ENCODE results near the gene KRT36.

Gene KRT36

DNA sequence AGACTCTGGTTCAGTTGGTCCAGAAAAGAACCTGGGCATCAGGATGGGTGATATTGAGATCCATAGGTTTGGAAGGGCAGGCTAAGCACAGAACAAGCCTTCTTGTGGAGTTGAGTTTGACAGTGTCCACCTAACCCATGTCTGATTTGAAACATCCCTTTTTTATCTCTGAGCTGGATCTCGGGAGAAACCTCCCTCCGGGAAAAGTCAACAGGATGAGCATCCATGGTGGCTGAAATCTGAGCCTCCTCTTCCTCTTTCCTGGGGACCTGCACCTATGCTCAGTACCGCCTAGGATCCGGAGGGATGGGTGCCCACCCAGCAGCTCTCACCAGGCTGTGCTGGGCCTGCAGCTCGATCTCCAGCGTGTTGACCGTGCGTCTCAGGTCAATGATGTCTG, 26.0 kb downstream of the KRT36 start:
- no peaks in the 10 kb centered on the region for H3K36me3 Mint-ChIP-seq (ENCODE audit: low read depth)
- H3K27ac Mint-ChIP-seq = no peak overlapping the region
- no peaks in the 10 kb centered on the region for H3K4me1 Mint-ChIP-seq (ENCODE audit: low read depth)
- H3K27me3 Mint-ChIP-seq = peaks cover 9% of the 10 kb centered on the region
- H3K4me3 Mint-ChIP-seq = no peak overlapping the region
- intact Hi-C loops (cut with micrococcal nuclease) = no loop called here
- no peaks in the 10 kb centered on the region for H3K9me3 Mint-ChIP-seq

DNA sequence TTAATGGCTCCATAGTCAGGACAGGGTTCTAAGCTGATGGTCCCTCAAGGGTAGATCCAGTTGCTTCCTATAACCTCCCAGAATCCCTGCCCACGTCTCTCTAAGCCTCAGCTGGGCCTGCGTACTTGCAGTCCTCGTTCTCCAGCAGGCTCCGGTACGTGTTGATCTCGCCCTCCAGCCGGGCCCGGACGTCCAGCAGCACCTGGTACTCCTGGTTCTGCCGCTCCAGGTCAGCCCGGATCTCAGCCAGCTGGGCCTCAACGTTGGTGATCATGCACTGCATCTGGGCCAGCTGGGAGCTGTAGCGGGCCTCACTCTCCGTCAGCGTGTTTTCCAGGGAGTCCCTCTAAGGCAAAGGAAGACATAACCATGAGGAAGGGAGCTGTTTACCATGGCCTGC, 27.0 kb downstream of the KRT36 start:
- Mint-ChIP-seq H3K9me3 (no peaks in the 10 kb centered on the region), H3K4me3 (no peak overlapping the region), H3K36me3 (ENCODE audit: low read depth) (no peaks in the 10 kb centered on the region), H3K4me1 (ENCODE audit: low read depth) (no peaks in the 10 kb centered on the region), H3K27ac (no peak overlapping the region), H3K27me3 (peaks cover 5% of the 10 kb centered on the region)
- intact Hi-C loops (cut with micrococcal nuclease) = no loop called here

DNA sequence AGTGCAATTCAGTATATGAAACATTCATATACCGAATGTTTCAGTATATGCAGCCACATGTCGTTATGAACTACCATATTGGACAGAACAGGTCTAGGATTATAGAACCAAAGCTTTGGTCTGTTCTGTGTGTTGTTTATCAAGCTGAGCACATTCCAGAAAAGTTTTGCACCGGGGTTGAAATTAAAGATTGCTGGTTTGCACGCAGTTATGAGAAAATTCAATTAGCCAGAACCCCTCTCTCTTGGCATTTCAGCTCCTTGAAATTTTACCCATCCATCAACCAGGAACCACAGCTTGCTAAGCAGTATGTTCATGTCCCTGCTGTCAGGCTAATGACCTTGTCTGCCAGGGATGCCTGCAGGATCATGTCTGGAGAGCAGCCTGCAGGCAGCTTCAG, 32.0 kb downstream of the KRT36 start:
- no peak overlapping the region for H3K27ac Mint-ChIP-seq
- intact Hi-C loops (cut with micrococcal nuclease) = no loop called here
- H3K9me3 Mint-ChIP-seq = no peaks in the 10 kb centered on the region
- H3K27me3 Mint-ChIP-seq = peaks cover 14% of the 10 kb centered on the region
- no peaks in the 10 kb centered on the region for H3K4me1 Mint-ChIP-seq (ENCODE audit: low read depth)
- no peaks in the 10 kb centered on the region for H3K36me3 Mint-ChIP-seq (ENCODE audit: low read depth)
- H3K4me3 Mint-ChIP-seq = no peak overlapping the region

DNA sequence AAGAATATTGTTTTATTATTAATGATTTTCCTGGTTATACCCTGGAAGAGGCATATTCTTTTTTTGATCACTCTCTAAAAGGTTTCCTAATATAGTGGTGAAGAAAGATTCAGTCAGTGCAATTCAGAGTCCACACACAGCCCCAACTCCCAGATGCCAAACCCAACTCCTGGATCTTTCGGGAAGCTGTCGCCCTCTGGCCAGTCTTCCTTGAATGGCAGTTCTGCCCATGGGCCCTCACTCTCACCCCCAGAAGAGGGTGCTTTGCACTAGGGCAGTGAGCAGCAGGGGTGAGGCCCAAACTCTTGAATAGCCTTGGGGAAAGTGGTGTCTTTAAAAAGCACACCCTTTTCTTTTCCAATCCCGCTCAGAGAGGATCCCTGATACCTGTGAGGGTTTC, 33.5 kb downstream of the KRT36 start:
- Mint-ChIP-seq H3K4me3 (no peak overlapping the region), H3K4me1 (ENCODE audit: low read depth) (peaks cover 6% of the 10 kb centered on the region), H3K9me3 (no peaks in the 10 kb centered on the region), H3K27me3 (peaks cover 18% of the 10 kb centered on the region), H3K27ac (no peak overlapping the region), H3K36me3 (ENCODE audit: low read depth) (no peaks in the 10 kb centered on the region)
- intact Hi-C loops (cut with micrococcal nuclease) = no loop called here

DNA sequence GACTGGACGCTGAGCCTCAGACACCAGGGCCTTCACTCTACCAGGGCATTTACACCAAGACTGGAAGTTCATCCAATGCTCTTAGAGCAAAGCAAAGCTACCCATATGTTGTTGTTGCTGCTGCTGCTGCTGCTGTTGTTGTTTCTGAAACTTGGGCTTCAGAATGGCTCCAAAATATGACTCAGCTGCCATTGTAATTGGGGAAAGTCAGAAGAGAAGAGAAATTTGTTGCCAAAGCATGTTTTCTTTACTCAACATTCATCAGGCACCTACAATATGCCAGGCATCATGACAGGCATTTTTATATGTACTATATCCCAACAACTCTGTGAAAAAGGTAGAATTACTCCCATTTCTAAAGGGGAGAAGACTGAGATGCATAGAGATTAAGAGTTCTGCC, 34.5 kb downstream of the KRT36 start:
- intact Hi-C loops (cut with micrococcal nuclease) = no loop called here
- H3K4me1 Mint-ChIP-seq (ENCODE audit: low read depth) = peaks cover 6% of the 10 kb centered on the region
- H3K9me3 Mint-ChIP-seq = no peaks in the 10 kb centered on the region
- H3K27me3 Mint-ChIP-seq = peaks cover 21% of the 10 kb centered on the region
- H3K36me3 Mint-ChIP-seq (ENCODE audit: low read depth) = no peaks in the 10 kb centered on the region
- no peak overlapping the region for H3K27ac Mint-ChIP-seq
- H3K4me3 Mint-ChIP-seq = no peak overlapping the region

DNA sequence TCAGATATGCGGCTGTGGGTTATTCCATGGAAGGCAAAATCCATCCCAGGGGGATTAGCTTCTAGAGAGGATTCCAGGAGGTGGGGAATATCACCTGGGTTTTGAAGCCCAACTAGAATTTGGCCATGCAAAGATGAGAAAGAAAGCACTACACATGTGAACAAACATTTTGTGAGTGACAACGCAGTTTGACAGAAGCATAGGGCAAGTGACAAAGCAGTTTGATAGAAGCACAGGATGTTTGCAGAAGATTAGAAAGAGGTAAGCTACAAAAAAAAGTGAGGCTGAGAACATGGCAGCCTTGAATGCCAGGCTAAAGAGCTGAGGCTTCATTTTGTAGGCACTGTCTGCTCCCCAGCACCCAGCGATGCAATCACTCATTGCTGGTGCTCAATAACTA, 36.6 kb downstream of the KRT36 start:
- H3K27ac Mint-ChIP-seq = no peak overlapping the region

DNA sequence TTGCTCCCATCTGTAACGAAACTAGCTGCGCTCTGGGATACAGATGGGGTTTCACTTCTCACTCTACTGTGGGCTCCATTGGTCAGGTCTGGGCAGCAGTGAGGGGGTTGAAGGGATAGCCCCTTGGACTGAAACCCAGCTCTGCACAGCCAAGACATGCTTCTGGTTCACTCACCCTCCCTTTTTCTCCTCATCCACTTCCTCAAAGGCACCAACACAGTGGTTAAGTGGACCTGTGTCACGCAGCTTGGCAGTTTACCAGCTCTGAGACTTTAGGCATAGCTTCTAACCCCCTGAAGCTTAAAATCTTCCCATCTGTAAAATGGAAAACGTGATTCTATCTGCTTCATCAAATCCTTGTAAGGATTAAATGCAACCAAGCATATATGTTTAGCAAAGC, 37.4 kb downstream of the KRT36 start:
- peaks cover 6% of the 10 kb centered on the region for H3K4me1 Mint-ChIP-seq (ENCODE audit: low read depth)
- H3K4me3 Mint-ChIP-seq = no peak overlapping the region
- intact Hi-C loops (cut with micrococcal nuclease) = no loop called here
- no peak overlapping the region for H3K27ac Mint-ChIP-seq
- no peaks in the 10 kb centered on the region for H3K9me3 Mint-ChIP-seq
- peaks cover 22% of the 10 kb centered on the region for H3K27me3 Mint-ChIP-seq
- no peaks in the 10 kb centered on the region for H3K36me3 Mint-ChIP-seq (ENCODE audit: low read depth)

More for the DNA sequence above, 36.6 kb downstream of the KRT36 start:
- H3K4me1 Mint-ChIP-seq (ENCODE audit: low read depth) = peaks cover 6% of the 10 kb centered on the region
- no peaks in the 10 kb centered on the region for H3K36me3 Mint-ChIP-seq (ENCODE audit: low read depth)
- peaks cover 22% of the 10 kb centered on the region for H3K27me3 Mint-ChIP-seq
- intact Hi-C loops (cut with micrococcal nuclease) = no loop called here
- H3K9me3 Mint-ChIP-seq = no peaks in the 10 kb centered on the region
- no peak overlapping the region for H3K4me3 Mint-ChIP-seq

DNA sequence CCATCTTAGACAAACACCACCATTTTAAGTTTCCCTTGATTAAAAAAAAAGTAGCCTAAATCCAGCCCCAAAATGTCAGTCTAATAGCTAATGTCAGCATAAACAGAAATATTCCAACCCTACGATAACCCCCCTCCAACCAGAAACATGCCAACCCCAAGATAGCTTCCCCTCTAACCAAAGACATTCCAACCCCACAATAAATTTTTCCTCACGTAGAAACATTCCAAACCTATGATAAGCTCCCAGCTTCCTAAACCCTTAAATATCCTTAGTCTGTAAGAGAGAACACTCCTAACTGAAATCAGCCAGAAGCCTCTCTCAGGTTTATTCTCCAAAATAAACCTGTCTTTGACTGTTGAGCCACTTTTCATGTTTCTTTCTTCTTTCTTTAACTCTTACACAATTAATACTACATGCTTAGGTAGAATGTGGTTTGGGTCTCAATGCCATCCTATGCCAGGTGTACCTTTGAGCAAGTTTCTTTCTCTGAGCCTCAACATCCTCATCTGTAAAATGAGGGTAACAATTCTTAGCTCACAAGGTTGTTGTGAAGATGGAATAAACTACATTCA, 38.5 kb downstream of the KRT36 start:
- intact Hi-C loops (cut with micrococcal nuclease) = no loop called here
- Mint-ChIP-seq H3K4me1 (ENCODE audit: low read depth) (peaks cover 6% of the 10 kb centered on the region), H3K36me3 (ENCODE audit: low read depth) (no peaks in the 10 kb centered on the region), H3K27me3 (peaks cover 22% of the 10 kb centered on the region), H3K4me3 (no peak overlapping the region), H3K9me3 (no peaks in the 10 kb centered on the region), H3K27ac (no peak overlapping the region)

DNA sequence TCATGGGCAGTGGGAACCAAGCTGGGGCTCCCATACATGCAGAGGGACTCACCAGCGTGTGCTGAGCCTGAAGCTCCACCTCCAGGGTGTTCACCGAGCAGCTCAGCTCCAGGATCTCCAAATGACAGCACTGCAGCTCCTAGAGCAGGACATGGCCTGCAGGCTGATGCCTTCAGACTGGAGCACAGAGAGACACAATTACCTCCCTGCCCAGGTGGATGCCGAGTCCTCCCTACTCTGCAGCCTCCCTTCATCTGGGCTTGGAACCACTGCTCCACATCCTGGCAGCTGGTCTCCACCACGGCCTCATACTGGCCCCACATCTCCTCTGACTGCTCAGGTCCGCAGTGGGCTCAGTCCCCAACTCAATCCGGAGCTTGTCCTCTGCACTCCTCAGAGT, 40.7 kb downstream of the KRT36 start:
- Mint-ChIP-seq H3K27ac (no peak overlapping the region), H3K27me3 (peaks cover 29% of the 10 kb centered on the region), H3K9me3 (no peaks in the 10 kb centered on the region), H3K36me3 (ENCODE audit: low read depth) (no peaks in the 10 kb centered on the region), H3K4me1 (ENCODE audit: low read depth) (peaks cover 6% of the 10 kb centered on the region), H3K4me3 (no peak overlapping the region)
- intact Hi-C loops (cut with micrococcal nuclease) = no loop called here

DNA sequence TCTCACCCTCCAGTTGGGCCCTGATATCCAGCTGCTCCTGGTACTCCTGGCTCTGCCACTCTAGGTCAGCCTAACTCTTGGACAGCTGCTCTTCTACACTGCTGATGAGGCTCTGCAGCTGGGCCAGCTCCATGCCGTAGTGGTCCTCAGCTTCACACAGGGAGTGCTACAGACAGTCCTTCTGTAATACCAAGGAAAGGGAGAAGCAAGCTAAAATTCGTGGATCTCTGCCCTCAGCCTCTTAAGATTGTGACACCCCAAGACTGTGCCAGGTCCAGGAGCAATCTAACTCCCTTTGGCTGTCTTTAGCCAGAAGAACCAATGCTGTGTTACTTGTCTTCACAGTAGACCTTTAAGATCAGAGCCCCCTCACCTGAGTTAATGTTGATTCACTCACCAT, 41.2 kb downstream of the KRT36 start:
- intact Hi-C loops (cut with micrococcal nuclease) = no loop called here
- Mint-ChIP-seq H3K36me3 (ENCODE audit: low read depth) (no peaks in the 10 kb centered on the region), H3K9me3 (no peaks in the 10 kb centered on the region), H3K27ac (no peak overlapping the region), H3K4me1 (ENCODE audit: low read depth) (peaks cover 6% of the 10 kb centered on the region), H3K27me3 (peaks cover 28% of the 10 kb centered on the region), H3K4me3 (no peak overlapping the region)

DNA sequence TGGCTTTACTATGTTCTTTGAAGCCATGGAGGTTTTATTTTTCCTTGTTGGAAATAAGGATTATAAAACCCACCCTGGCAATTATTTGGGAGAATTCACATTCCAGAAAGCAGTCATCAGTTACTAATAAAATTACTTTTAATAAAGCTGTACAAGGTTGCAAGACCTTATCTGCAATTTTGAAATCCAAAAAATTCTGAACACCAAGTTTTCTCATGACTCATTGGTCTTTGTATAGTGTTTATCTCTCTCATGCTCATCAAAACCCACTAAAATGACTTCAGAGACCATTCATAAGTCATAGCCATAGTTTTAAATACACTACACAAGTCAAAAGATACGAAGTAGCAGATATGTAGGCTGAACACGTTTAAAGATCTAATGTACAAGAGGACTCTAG, 42.9 kb downstream of the KRT36 start:
- Mint-ChIP-seq H3K4me3 (no peak overlapping the region), H3K9me3 (no peaks in the 10 kb centered on the region), H3K4me1 (ENCODE audit: low read depth) (no peaks in the 10 kb centered on the region), H3K27me3 (peaks cover 28% of the 10 kb centered on the region), H3K36me3 (ENCODE audit: low read depth) (no peaks in the 10 kb centered on the region), H3K27ac (no peak overlapping the region)
- intact Hi-C loops (cut with micrococcal nuclease) = no loop called here

DNA sequence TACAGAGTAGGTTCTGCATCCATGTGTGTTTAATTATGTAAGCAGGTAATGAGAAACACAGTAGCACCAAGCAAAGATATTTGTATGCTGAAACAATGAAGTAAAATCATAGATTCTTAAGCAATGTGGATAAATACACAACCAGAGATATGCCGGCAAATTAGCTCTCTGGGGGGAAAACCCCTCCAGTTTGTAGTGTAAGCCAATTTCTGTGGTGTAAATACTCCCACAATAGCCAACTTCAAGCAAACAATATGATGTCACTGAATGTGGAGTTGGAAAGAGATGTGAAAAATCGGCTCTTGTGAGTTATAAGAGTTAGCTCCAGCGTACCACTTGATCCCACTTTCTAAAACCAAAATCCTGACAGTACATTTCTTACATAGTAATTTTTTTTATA, 45.1 kb downstream of the KRT36 start:
- Mint-ChIP-seq H3K27ac (no peak overlapping the region), H3K9me3 (no peaks in the 10 kb centered on the region), H3K4me1 (ENCODE audit: low read depth) (no peaks in the 10 kb centered on the region), H3K4me3 (no peak overlapping the region), H3K36me3 (ENCODE audit: low read depth) (no peaks in the 10 kb centered on the region), H3K27me3 (peaks cover 30% of the 10 kb centered on the region)
- intact Hi-C loops (cut with micrococcal nuclease) = no loop called here

DNA sequence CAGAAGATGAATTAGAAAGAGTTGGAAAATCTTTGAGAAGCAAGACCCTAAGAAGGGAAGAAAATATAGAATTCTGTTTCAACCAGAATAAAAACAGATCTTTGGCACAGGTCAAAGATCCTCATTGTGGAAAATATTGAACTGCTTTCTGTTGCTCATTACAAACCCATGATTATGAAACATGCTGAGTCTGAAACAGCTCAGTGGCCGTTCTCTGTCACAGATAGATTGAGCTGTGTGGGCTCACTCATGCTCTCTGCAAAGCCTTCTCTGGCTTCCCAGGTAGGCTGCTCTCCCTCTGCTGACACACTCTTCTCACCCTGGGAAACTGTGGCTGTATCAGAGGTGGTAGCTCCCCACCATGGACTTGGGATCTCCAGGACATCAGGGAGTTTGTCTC, 45.5 kb downstream of the KRT36 start:
- Mint-ChIP-seq H3K27me3 (peaks cover 28% of the 10 kb centered on the region), H3K4me3 (no peak overlapping the region), H3K9me3 (no peaks in the 10 kb centered on the region), H3K36me3 (ENCODE audit: low read depth) (no peaks in the 10 kb centered on the region), H3K27ac (no peak overlapping the region), H3K4me1 (ENCODE audit: low read depth) (no peaks in the 10 kb centered on the region)
- intact Hi-C loops (cut with micrococcal nuclease) = no loop called here

DNA sequence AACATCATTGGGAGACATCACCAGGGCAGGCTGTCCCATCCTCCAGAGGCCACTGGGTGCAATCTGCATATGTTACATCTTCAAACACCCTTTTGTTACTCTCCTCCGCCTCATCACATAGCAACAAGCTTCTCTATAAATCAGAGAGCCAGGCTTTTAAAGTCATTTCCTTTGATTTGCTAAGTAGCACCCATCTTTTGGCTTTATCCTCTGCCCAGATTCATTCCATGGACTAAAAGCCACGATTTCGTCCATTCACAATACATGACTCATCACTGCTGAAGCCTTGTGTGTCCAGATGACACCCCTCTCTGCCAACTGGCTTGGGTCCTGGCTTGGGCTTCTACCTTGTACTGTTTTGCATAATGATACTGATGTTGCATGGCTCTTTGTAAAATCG, 47.0 kb downstream of the KRT36 start:
- Mint-ChIP-seq H3K9me3 (no peaks in the 10 kb centered on the region), H3K4me3 (no peak overlapping the region), H3K36me3 (ENCODE audit: low read depth) (no peaks in the 10 kb centered on the region), H3K27me3 (peaks cover 27% of the 10 kb centered on the region), H3K27ac (no peak overlapping the region), H3K4me1 (ENCODE audit: low read depth) (no peaks in the 10 kb centered on the region)
- intact Hi-C loops (cut with micrococcal nuclease) = no loop called here

DNA sequence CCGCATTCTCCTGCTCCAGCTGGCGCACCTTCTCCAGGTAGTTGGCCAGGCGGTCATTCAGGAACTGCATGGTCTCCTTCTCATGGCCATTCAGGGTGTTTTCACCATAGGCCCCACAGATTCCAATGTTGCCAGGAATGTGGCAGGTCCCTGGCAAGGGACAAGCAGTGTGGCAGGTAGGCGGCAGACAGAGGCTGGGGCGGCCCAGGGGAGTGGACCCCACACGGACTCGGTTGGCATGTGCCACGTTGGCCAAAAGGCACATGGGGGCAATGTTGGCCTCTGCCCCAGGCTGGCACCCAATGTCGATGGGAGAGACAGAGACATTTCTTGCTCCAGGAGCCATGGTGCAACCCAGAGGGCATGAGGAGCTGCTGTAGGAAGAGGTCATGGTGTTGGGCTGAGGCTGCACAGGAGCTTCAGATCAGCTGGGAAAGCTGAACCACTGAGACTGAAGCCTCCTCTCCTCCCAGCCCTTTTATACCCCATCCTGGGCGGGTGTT, 49.1 kb downstream of the KRT36 start, which contains the start of gene KRT38:
KRT38 (minus strand) TSS at position 453 of the 503 bp plus-strand sequence; CDS start at position 391, 62 bp downstream.
- intact Hi-C loops (cut with micrococcal nuclease) = no loop called here
- Mint-ChIP-seq H3K9me3 (no peaks in the 10 kb centered on the region), H3K27ac (no peak within 1 kb of the TSS), H3K4me3 (no peak within 1 kb of the TSS), H3K4me1 (ENCODE audit: low read depth) (no peaks in the 10 kb centered on the region), H3K36me3 (ENCODE audit: low read depth) (no peaks in the 10 kb centered on the region), H3K27me3 (peaks cover 23% of the 10 kb centered on the region)

Measured in dendritic cell treated with granulocyte-macrophage colony-stimulating factor and Interleukin-4, amounts not matched to agents 40 ng/mL and 50 ng/mL, for 4 days (primary cell).